Renal cortical epithelial cell (primary cell): ENCODE results near the gene LIF. TPM values are rescaled to one million over a fixed set of nuclear protein-coding genes. Genes with fewer than 3 reads are reported as not detected.
A peak's percentile ranks its signal among the peaks of the same experiment; 100 is the strongest.
"Not testable (repeated sequence)": the region's sequence is repeated elsewhere in the genome, so short reads cannot be mapped to it uniquely, and the experiment has no call there.

Experiments used
- DNase-seq: peaks from one replicate; pipeline ENCODE4 v3.0.0-alpha.2; 2011; ENCODE audit warnings: low read depth
- total RNA-seq: library from RNA; depleted of rRNA; stranded (reverse); fragments of >200 nt; gene quantifications from 2 replicates; pipeline ENCODE4 v1.2.3, GENCODE V29; 2014

LIF gene
- total RNA-seq, 1 donor from 2014 or later, result 58.1 TPM

DNA sequence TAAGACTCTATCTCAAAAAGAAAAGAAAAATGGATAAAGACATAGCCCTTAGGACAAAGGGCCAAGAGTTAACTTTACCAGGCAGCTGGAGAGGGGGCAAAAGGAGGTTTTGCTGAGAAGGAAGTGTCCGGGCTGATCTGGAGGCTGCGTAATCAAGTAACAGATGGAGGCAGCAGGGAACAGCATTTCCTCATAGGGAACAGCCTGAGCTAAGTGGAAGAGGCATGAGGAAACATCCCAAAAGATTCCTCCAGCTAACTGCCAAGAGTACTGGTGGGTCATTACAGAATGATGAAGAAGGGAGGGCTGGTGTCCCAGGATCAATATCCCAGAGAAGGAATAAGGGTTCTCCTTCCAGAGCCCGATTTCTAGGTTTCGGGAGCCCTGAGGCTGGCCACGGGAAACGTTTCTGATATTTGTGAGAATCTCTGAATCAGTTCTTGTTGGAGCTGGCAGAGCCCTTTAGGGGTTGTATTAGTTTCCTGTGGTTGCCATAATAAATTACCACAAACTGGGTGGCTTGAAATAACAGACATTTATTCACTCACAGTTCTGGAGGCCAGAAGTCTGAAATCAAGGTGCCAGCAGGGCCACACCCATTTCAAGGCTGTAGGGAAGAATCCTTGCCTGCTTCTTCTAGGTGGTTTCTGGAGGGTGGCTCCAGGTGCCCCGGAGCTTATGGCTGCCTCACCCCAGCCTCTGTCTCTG is 21.2 kb downstream of the LIF start:
- peak; percentile 64 for DNase-seq

DNA sequence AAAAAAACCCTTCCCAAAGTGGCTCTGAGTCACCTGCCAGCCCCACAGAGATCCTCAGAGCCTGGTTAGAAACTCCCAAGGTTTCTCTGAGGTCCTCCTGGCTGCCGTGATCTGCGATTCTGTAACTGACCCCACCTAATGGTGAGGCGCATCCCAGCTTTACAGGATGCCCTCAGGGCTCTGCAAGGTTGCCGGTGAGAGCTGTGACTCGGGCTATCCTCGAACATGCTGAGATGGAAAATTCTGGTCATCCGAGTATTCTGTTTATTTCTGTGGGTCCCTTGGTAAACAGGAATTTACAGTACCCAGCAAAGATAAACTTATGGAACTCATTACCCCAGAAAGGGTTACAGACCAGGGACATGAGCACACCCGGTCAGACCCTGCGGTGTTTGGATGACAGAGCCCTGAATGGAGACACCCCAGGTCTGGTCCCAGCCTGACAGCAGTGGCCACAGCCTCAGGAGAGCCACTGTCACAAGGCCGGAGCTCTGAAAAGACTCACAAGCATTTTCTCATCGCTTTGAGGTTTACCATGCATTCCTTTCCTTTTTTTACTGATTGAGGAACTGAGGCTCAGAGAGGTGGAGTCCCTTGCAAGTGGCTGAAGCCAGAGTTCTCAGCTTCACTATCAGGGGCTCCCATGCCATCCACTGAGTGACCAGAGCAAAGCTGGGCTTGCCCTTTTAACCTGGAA is 22.2 kb downstream of the LIF start:
- DNase-seq, result peak; percentile 61

DNA sequence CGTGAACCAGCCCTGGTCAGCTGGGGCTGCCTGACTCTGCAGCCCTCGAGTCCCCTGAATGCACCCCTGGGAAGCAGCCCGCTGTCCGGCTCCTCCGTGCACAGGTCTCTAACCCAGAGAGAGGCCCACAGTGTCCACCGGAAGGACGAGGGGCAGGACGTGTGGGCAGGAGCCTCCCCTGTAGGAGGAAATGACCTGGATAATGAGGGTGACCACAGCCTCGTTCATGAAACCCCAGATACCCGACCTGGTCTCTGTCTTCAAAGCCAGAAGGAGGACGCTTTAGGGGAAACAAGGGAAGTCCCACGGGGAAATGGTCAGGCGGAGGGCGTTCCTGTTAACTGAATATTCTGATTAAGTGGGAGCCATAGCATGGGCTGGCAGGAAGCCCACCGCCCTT is 23.3 kb downstream of the LIF start:
- DNase-seq, result no peak

DNA sequence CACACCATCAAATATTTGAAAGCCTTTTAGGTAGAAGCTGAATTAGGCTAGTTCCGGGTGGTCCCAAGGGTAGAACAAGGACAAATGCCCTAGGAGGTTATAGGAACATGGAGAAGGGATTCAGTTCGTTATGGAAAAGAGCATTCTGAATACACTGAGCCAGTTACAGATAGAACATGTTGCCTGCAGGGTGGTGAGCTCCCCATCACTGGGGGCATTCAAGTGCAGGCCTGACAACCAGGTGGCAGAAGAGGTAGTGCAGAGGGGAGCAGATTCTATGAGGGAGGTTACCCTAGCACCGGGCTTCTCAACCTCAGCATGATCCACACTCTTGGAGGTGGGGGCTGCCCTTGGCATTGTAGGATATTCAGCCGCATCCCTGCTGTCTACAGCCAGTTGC is 24.2 kb downstream of the LIF start:
- no peak for DNase-seq

DNA sequence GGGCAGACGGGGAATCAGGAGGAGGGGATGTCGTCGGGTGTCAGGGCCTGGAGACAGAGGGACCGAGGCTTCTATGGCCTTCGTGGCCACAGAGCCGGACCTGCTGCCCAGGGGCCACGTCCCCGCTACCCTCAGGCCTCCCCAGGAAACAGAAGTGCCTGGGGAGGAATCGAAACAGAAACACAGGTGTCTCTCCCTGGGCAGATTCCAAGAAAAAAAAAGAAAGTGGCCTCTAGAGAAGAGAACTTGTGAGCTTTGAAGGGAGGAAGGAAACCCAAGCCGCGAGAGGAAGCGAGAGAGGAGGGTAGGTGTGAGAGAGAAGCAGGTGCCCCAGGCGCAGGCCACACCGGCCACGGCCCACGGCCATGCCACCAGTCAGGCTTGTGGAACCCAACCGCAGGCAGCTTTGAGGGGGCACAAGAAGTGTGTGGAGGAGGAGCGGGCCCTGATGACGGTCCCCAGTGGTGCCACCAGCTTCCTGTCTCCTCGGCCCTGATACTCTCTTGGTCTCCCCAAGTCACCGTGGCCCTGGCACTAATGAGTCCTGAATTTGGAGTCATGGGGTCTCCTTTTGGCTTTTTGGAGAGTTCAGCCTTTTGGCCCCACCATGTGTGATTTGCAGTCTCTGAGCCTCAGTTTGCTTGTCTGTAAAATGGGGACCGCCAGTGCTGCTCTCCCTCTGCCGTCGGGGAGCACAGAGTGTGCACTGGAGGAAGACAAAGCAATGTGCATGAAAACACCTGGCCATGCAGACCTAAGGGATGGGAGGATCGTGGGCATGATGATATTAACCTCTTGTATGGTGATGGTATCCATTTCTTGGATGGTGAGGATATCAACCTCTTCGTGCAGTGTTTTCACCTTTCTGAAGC is 25.2 kb downstream of the LIF start:
- DNase-seq, result no peak

DNA sequence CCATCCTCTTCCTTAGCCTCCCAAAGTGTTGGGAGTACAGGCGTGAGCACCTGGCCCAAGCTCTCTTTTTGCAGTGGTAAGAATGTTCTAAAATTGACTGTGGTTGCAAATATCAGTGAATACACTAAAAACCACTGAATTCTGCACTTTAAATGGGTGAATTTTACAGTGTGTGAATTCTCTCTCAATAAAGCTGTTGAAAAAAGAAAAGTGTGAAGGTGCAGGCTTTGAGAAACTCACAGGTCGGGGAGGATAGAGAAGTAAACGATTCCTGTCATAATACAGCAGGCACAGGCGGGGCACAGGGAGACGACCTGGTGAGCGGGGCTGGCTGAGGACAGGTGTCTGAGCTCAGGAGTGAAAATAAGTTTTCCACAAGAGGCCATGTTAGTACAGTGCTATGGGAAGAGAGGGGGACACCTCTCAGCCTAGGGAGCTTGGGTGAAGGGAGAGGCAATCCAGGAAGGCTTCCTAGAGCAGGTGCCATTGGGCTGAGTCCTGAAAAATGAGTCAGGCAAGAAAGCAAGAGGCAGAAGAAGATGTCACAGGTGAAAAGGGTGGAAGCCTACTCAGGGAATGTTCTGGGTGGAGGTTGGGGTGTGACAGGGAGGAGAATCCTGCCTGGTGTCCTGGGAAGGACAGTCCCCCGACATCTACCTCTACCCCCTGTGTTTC is 26.1 kb downstream of the LIF start:
- no peak for DNase-seq

DNA sequence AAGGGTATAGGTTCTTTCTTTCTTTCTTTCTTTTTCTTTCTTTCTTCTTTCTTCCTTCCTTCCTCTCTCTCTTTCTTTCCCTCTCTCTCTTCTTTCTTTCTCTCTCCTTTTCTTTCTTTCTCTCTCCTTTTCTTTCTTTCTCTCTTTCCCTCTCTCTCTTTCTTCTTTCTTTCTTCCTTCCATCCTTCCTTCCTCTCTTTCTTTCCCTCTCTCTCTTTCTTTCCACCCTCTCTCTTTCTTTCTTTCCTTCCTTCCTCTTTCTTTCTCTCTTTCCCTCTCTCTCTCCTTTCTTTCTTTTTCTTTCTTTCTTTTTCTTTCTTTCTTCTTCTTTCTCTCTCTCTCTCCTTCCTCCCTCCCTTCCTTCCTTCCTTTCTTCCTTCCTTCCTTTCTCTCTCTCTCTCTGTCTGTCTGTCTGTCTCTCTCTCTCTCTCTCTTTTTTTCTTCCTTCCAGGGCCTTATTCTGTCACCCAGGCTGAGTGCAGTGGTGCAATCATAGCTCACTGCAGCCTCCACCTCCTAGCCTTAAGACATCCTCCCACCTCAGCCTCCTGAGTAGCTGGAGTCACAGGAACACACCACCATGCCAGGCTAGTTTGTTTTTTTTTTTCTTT is 26.8 kb downstream of the LIF start:
- DNase-seq, result no peak

DNA sequence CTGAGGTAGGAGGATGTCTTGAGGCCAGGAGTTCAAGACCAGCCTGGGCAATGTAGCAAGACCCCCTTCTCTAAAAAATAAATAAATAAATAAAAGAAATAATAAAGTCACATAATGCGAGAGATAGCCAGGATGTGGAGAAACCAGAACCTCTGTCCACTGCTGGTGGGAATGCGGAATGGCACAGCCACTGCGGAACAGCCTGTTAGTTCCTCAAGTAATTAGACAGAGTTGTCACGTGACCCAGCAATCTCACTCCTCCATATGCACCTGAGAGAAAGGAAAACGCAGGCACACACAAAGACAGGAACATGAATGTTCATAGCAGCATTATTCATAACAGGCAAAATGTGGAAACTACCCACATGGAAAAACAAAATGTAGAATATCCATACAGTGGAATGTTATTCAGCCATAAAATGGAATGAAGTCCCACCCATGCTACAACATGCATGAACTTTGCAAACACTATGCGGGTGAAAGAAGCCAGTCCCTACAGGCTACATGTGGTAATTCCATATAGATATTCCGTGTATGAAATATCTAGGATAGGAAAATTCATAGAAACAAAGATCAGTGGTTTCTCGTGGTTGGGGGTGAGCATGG is 27.4 kb downstream of the LIF start:
- no peak for DNase-seq

DNA sequence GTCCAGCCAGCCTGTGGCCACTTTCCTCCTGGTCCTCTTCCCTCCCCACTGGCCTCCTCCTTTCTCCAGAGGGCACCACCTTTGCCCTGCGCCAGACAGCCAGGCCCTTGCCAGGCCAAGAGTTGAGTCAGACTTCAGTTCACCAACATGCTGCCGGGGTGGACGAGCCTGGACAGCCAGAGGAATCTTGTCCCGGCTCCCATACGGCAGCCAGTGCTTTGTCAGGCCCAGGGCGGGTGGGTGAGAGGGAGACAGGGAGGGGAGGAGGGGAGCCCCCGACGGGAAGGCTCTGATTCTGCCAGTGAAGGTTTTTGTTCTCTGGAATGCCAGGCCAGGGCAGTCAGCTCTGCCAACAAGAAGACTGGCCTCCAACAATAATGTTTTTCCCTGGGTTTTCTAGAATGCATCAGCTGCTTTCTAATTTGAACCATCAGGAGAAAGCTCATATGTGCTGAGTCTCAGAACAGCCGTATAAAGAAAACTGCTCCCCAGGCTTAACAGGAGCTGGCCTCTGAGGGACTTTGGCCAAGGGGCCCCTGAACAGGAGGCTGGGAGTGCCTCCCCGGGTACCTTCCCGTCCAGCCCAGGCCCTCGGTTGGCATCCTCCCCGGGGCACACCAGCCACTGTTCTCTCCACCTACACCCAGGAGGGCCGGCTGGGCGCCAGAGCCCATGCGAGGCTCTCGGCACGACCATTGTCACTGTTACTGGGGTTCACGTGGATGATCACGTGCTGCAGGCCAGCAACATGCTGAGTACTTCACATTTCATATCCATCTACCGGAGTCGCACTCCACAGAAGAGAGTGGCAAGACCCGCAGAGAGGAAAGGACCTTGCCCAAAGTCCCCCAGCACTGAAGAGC is 28.6 kb downstream of the LIF start:
- DNase-seq, result peak; percentile 56

DNA sequence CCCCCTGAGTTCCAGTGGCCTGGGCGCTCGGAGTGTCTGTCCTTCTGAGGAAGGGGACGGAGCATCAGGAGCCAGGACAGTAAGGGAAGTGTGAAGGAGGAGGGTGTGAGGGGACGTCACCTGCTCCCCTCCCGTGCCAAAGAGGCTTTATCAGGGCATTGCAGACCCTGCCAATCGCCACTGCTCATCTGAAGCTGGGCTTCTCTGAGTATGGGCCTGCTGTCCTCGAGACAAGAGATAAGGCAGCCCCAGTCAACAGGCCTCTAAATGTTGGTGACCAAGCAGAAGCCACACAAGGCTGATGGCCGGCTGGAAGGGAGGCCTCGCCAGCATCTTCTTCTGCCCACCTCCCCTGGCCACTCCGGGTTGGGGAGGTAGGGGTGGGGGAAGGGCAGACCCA is 29.8 kb downstream of the LIF start:
- DNase-seq, result no peak

DNA sequence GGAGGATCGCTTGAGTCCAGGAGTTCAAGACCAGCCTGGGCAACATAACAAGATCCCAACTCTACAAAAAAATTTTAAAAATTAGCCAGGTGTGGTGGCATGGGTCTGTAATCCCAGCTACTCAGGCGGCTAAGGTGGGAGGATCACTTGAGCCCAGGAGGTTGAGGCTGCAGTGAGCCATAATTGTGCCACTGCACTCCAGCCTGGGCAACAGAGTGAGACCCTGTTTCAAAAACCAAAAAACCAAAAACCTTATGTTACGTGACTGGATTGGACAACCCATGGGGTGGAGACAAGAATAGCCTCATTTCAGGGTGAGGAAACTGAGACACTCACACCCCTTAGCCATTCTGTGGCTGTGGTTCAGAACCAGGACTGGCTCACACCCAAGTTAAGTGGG is 30.3 kb downstream of the LIF start:
- DNase-seq, result not testable (repeated sequence)

DNA sequence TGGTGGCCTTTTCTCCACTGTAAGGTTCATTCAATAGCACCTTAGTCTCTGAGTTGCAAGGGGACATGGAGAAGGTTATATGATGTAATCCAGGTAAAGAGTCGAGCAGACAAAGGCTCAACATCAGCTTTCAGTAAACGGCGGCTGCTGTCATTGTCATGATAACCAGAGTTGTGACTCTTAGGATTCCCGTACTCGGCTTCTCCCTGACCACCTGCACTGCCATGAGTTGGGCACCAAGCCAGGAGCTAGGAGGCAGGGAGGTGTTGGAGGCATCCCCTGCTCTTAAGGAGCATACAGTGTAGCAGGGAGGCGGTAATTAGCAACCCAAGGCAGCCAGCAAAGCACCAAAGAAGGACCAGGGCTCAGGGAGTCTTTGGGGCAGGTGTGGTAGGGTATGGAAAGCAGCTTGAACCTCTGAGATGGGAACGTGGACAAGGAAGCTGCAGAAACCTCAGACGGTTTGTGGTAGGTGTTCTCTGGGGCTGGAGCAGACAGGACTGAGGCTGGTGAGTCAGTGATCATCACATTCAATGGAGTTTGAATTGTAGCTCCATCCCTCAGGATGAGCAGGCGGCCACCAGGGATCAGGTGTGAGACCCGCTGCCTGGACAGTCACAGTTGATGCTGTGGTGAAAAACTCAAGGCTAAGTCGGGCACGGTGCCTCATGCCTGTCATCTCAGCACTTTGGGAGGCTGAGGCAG is 31.7 kb downstream of the LIF start:
- DNase-seq, result peak; percentile 55

DNA sequence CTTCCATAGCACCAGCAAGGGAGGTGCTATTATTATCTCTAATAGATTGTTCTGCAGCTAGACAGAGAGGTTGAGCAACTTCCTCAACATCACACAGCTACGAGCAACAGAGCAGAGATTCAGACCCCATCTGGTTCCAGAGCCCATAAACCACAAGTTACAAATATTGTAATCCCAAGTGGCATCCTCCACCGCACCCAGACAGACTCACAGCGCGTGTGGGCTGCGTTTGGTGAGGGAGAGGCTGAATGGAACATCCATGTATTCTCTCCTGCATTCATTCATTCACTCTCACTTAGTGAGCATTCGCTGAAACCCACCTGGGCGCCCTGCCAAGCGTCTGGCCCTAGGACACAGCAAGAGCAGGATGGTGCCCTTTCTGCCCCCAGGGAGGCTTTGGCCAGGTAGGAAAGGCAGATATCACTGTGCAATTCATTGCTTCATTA is 33.5 kb downstream of the LIF start:
- no peak for DNase-seq

DNA sequence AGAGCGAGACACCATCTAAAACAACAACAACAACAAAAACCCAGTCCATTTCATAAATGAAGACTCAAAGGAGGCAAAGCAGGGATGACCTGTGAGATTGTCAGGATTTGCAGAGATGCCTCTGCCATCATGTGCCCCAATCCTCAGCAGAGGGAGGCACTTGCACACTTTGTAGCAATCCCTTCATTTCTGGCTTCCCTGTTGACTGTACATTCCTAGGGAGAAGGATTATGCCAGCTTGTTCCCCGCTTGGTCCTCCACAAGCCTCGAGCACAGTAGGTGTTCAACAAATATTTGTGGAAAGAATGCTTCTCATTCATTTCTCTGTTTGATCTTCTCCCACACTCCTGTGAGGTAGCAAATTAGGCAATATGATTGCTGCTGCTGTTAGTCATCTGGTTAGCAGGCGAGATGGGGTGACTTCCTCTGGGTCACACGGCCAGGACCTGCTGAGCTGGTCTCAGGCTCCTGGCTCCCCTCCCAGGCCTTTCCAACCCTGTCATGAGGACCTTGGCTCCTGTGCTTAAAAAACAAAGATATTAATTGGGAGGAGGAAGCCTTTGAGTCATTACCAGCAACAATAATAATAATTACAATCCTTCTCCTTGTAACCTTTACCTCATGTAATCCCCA is 34.1 kb downstream of the LIF start:
- peak; percentile 100 for DNase-seq

DNA sequence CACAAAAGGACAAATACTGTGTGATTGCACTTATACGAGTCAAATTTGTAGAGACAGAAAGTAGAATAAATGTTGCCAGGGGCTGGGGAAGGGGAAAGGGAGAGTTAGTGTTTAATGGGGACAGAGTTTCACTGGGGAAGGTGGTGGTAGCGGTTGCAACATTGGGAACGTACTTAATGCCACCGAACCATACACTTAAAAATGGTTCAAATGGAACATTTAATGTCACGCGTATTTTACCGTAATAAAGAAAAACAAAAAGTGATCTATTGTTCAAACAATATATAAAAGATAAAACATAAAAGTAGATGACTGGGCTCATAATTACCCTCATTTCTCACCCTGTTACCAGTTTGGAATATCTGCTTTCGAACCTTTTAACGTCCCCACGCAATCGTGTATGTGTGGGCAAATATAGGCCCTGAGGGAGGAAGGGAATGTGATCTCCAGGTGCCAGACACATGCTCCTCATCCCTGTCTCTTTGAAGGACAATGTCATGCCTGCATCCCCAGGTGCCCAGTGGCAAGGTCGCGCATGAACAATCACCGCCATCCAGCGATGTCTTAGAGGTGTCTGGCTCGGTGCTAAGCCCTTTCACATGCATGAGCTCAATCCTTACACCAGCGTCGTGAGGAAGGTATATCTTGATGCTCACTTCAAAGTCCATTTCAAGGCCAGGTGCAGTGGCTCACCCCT is 35.3 kb downstream of the LIF start:
- no peak for DNase-seq

DNA sequence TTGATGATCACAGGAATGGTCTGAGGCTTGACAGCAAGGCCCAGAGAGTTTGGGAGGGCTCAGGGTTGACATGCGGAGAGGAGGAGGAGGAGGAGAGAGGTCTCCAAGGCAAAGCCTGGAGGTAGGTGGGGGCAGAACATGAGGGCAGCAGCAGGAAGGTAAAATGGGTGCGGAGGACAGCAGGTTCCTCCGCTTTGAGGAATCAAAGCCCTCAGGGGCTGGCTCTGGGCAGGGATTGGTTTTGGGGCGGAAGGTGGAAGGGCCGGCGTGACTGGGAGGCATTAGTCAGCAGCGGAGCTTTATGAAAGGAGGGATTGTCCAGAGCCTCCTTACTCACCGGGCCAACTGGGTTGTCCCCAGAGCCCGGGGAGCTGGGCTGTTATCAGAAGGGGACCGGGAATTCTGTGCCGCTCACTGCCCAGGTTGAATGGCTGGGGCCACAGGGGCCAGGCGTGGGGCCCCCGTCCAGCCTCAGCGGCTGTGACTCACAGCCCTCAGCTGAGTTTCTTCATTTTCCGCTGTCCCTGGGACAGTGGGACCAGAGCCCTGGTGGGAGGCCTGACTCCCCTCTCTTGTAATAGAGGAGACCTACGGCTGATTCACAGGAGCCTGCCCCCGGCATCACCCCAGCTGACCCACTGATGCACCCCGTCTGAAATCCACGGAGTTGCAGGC is 36.2 kb downstream of the LIF start:
- peak; percentile 67 for DNase-seq

DNA sequence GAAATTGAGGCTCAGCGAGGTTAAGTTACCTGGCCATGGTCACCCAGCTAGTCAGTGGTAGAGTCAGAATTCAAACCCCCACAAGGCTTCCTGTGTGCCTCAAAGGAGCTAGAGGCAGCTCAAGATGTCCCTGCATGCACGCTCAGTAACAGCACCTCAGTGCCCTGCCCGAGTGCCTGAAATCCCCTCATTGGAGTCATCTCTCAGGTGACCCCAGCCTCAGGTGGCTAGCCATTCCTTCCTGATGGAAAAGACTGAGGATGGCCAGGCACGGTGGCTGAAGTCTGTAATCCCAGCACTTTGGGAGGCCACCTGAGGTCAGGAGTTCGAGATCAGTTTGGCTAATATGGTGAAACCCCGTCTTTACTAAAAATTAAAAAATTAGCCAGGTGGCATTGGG is 36.9 kb downstream of the LIF start:
- DNase-seq, result no peak
